NCI-H2196 treated with DMSO at 0.1 percent for 48 hours (cell line): Measurements from ENCODE around the gene DAB2.
"Not testable (repeated sequence)": the region's sequence is repeated elsewhere in the genome, so short reads cannot be mapped to it uniquely, and the experiment has no call there.

ENCODE experiments used
- DNase-seq: peaks from one replicate; lab custom pipeline; 2025; ENCODE audit not compliant: unreplicated experiment; lab: John Stamatoyannopoulos, UW

DAB2 gene

GRCh38 chr5:39352170-39352569 lies 72.6 kb downstream of the DAB2 start:
- DNase-seq, result no peak

GRCh38 chr5:39349484-39349883 lies 75.3 kb downstream of the DAB2 start:
- DNase-seq, result no peak

GRCh38 chr5:39342460-39342859 lies 82.3 kb downstream of the DAB2 start:
- no peak for DNase-seq

GRCh38 chr5:39341896-39342295 lies 82.9 kb downstream of the DAB2 start:
- DNase-seq, result no peak

GRCh38 chr5:39340506-39340905 lies 84.3 kb downstream of the DAB2 start:
- DNase-seq, result no peak

GRCh38 chr5:39337252-39337915 lies 87.4 kb downstream of the DAB2 start:
- no peak for DNase-seq

- not testable (repeated sequence) for DNase-seq
Measured at GRCh38 chr5:39334296-39334695, 90.5 kb downstream of the DAB2 start.

- DNase-seq, result no peak
Measured at GRCh38 chr5:39333104-39333503, 91.7 kb downstream of the DAB2 start.

- DNase-seq, result no peak
Measured at GRCh38 chr5:39331861-39332381, 92.9 kb downstream of the DAB2 start.

GRCh38 chr5:39328731-39329130 lies 96.0 kb downstream of the DAB2 start:
- no peak for DNase-seq

- no peak for DNase-seq
Measured at GRCh38 chr5:39323542-39323941, 101.2 kb downstream of the DAB2 start.
